ENCODE data around the gene SETD5. TPM values are rescaled to one million over a fixed set of nuclear protein-coding genes. Genes with fewer than 3 reads are reported as not detected.

The SETD5 gene
- total and polyA plus RNA-seq, 9 donors: 30.8 to 140 (median 97.6) TPM

DNA sequence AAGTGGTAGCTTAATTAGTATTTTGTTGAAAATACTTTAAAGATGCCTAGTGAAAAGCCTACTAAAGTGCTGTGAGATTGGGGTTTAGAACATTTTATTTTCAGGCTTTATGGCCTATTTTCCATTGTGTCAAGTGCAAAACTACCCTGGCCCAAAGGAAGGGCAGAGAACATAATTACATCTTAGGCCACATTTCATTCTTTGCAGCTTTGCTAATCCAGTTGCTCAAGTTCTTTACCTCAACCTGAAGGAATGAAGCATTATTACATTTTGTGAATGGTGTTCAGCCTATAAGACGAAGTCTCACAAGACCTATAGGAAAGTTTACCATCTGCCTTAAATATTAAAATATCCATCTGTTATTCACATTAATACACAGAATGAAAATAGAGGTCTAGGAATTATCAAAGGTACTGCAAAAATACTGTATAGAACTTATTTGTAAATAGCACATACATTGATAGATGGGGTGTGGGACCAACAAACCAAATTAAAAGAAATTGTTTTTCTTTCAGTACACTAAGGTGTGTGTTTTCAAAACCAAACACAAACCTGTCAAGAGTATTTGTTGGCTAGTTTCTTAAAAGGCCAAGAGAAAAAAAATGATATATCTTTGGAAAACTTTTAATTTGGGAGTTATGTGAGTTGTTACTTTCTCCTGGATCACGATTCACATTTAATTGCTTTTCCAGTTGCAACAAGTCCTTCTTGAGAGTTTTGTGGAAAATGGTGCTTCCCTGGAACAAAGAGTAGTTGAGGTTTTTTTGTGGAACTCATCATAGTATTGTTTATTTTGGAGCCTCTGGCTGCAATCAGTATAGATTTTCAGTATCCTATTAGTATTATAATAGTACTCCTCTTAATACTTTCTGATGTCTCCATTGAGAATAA is 12.0 kb upstream of the SETD5 start:
- no peak for TF ChIP-seq EP300 (IDR thresholded peaks at IDR 0.05)
- no peak for TF ChIP-seq POLR2A (IDR thresholded peaks at IDR 0.05)
- TF ChIP-seq, protein P1, sequence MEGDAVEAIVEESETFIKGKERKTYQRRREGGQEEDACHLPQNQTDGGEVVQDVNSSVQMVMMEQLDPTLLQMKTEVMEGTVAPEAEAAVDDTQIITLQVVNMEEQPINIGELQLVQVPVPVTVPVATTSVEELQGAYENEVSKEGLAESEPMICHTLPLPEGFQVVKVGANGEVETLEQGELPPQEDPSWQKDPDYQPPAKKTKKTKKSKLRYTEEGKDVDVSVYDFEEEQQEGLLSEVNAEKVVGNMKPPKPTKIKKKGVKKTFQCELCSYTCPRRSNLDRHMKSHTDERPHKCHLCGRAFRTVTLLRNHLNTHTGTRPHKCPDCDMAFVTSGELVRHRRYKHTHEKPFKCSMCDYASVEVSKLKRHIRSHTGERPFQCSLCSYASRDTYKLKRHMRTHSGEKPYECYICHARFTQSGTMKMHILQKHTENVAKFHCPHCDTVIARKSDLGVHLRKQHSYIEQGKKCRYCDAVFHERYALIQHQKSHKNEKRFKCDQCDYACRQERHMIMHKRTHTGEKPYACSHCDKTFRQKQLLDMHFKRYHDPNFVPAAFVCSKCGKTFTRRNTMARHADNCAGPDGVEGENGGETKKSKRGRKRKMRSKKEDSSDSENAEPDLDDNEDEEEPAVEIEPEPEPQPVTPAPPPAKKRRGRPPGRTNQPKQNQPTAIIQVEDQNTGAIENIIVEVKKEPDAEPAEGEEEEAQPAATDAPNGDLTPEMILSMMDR (IDR thresholded peaks at IDR 0.05): no peak
- no peak overlapping the region for H3K27ac ChIP-seq
- intact Hi-C loops (cut with DNase I): loop anchor here in 2 of 4 donors (10.0 kb wide), 2 partner anchors 49 to 89 kb away; no protein-coding TSS in a partner anchor
- H3K4me3 ChIP-seq: no peak overlapping the region
- H3K36me3 ChIP-seq: no peaks in the 10 kb centered on the region
- H3K4me1 ChIP-seq (ENCODE audit: insufficient read depth): no peaks in the 10 kb centered on the region
- H3K27me3 ChIP-seq: no peaks in the 10 kb centered on the region
- H3K9me3 ChIP-seq: no peaks in the 10 kb centered on the region
- DNase-seq: no peak
- WGBS, 3 donors: 77 to 83% (median 80%) methylated on average over 2 of the region's 2 CpGs

- WGBS, 3 donors: 51 to 64% (median 60%) methylated on average over 3 of the region's 3 CpGs
- Histone ChIP-seq H3K4me3 (no peak overlapping the region), H3K9me3 (no peaks in the 10 kb centered on the region), H3K36me3 (no peaks in the 10 kb centered on the region), H3K27me3 (no peaks in the 10 kb centered on the region), H3K4me1 (ENCODE audit: insufficient read depth) (no peaks in the 10 kb centered on the region), H3K27ac (no peak overlapping the region)
- intact Hi-C loops (cut with DNase I): loop anchor here in 2 of 4 donors (10.0 kb wide), 2 partner anchors 49 to 89 kb away; no protein-coding TSS in a partner anchor
- no peak for TF ChIP-seq EP300 (IDR thresholded peaks at IDR 0.05)
- TF ChIP-seq, protein P1 (IDR thresholded peaks at IDR 0.05): no peak
- no peak for TF ChIP-seq POLR2A (IDR thresholded peaks at IDR 0.05)
- DNase-seq: no peak
These were observed 11.3 kb upstream of the SETD5 start for GRCh38 chr3:9386078-9386459.

- Histone ChIP-seq H3K27me3 (no peaks in the 10 kb centered on the region), H3K27ac (no peak overlapping the region), H3K36me3 (no peaks in the 10 kb centered on the region), H3K4me1 (ENCODE audit: insufficient read depth) (no peaks in the 10 kb centered on the region), H3K9me3 (no peaks in the 10 kb centered on the region), H3K4me3 (no peak overlapping the region)
- no peak for TF ChIP-seq POLR2A (IDR thresholded peaks at IDR 0.05)
- no peak for TF ChIP-seq EP300 (IDR thresholded peaks at IDR 0.05)
- TF ChIP-seq, protein P1 (IDR thresholded peaks at IDR 0.05): no peak
- no peak for DNase-seq
- WGBS, 3 donors: 0 to 76% (median 15%) methylated on average over 1 of the region's 1 CpG
- intact Hi-C loops (cut with DNase I): loop anchor here in 2 of 4 donors (10.0 kb wide), 2 partner anchors 48 to 88 kb away; no protein-coding TSS in a partner anchor
These were observed 10.7 kb upstream of the SETD5 start for GRCh38 chr3:9386501-9387321.

GRCh38 chr3:9387322-9387655 is 10.1 kb upstream of the SETD5 start:
- H3K9me3 ChIP-seq: no peaks in the 10 kb centered on the region
- WGBS, 3 donors: 80 to 88% (median 86%) methylated on average over 2 of the region's 2 CpGs
- no peak for DNase-seq
- TF ChIP-seq, protein P1 (IDR thresholded peaks at IDR 0.05): no peak
- no peak for TF ChIP-seq POLR2A (IDR thresholded peaks at IDR 0.05)
- no peak for TF ChIP-seq EP300 (IDR thresholded peaks at IDR 0.05)
- no peaks in the 10 kb centered on the region for H3K27me3 ChIP-seq
- H3K4me3 ChIP-seq: no peak overlapping the region
- no peak overlapping the region for H3K27ac ChIP-seq
- no peaks in the 10 kb centered on the region for H3K4me1 ChIP-seq (ENCODE audit: insufficient read depth)
- no peaks in the 10 kb centered on the region for H3K36me3 ChIP-seq
- intact Hi-C loops (cut with DNase I): loop anchor here in 2 of 4 donors (10.0 kb wide), 2 partner anchors 48 to 88 kb away; no protein-coding TSS in a partner anchor
